Adipocyte (in vitro differentiated cells): Measurements from ENCODE around the gene PGC.

ENCODE experiments used
- DNase-seq: peaks from one replicate; pipeline ENCODE4 v3.0.0-alpha.2; 2015; ENCODE audit warnings: low read depth
- H3K27me3 ChIP-seq: replicated peaks from 2 replicates; pipeline ENCODE4 v1.7.0; 2013; ENCODE audit warnings: mild to moderate bottlenecking, low read length, moderate library complexity; ENCODE audit not compliant: control insufficient read depth, insufficient read depth
- H3K36me3 ChIP-seq: 2 replicates; pipeline ENCODE4 v1.7.0; 2013; ENCODE audit warnings: low read length, mild to moderate bottlenecking, moderate library complexity; ENCODE audit not compliant: control insufficient read depth, insufficient read depth, severe bottlenecking
- H3K4me1 ChIP-seq: 2 replicates; pipeline ENCODE4 v1.7.0; 2013; ENCODE audit warnings: mild to moderate bottlenecking, low read length, moderate library complexity; ENCODE audit not compliant: control insufficient read depth, insufficient read depth
- H3K4me3 ChIP-seq: 2 replicates; pipeline ENCODE4 v1.7.0; 2013; ENCODE audit warnings: mild to moderate bottlenecking, low read length, moderate library complexity
- H3K9ac ChIP-seq: 2 replicates; pipeline ENCODE4 v1.7.0; 2013; ENCODE audit warnings: mild to moderate bottlenecking, low read length, moderate library complexity
- H3K9me3 ChIP-seq: 2 replicates; pipeline ENCODE4 v1.7.0; 2013; ENCODE audit warnings: mild to moderate bottlenecking, low read length, moderate library complexity; ENCODE audit not compliant: control insufficient read depth

The PGC gene

GRCh38 chr6:41758641-41759035, 11.4 kb upstream of the PGC start:
- H3K9ac ChIP-seq, result no peak overlapping the region
- DNase-seq, result no peak
- peaks cover 34% of the 10 kb centered on the region for H3K27me3 ChIP-seq
- H3K36me3 ChIP-seq, result no peaks in the 10 kb centered on the region
- H3K9me3 ChIP-seq, result no peaks in the 10 kb centered on the region
- no peaks in the 10 kb centered on the region for H3K4me1 ChIP-seq
- H3K4me3 ChIP-seq, result no peak overlapping the region

- DNase-seq, result peak; percentile 12
Observed at GRCh38 chr6:41757931-41758640, 10.9 kb upstream of the PGC start.

GRCh38 chr6:41757271-41757670, 10.1 kb upstream of the PGC start:
- H3K36me3 ChIP-seq, result no peaks in the 10 kb centered on the region
- H3K27me3 ChIP-seq, result peaks cover 37% of the 10 kb centered on the region
- H3K9ac ChIP-seq, result no peak overlapping the region
- DNase-seq, result no peak
- no peaks in the 10 kb centered on the region for H3K4me1 ChIP-seq
- H3K4me3 ChIP-seq, result no peak overlapping the region
- no peaks in the 10 kb centered on the region for H3K9me3 ChIP-seq

More at GRCh38 chr6:41757931-41758640, 10.9 kb upstream of the PGC start:
- Histone ChIP-seq H3K9ac (no peak overlapping the region), H3K4me1 (no peaks in the 10 kb centered on the region), H3K4me3 (no peak overlapping the region), H3K9me3 (no peaks in the 10 kb centered on the region), H3K27me3 (peaks cover 37% of the 10 kb centered on the region), H3K36me3 (no peaks in the 10 kb centered on the region)

- Histone ChIP-seq H3K27me3 (peaks cover 37% of the 10 kb centered on the region), H3K4me3 (no peak overlapping the region), H3K9ac (no peak overlapping the region), H3K36me3 (no peaks in the 10 kb centered on the region), H3K4me1 (no peaks in the 10 kb centered on the region), H3K9me3 (no peaks in the 10 kb centered on the region)
- no peak for DNase-seq
Observed at GRCh38 chr6:41756354-41756753, 9.2 kb upstream of the PGC start.

- Histone ChIP-seq H3K9ac (no peak overlapping the region), H3K36me3 (no peaks in the 10 kb centered on the region), H3K9me3 (no peaks in the 10 kb centered on the region), H3K4me1 (no peaks in the 10 kb centered on the region), H3K27me3 (peaks cover 37% of the 10 kb centered on the region), H3K4me3 (no peak overlapping the region)
- no peak for DNase-seq
Observed at GRCh38 chr6:41755895-41756294, 8.7 kb upstream of the PGC start.

GRCh38 chr6:41750374-41750773, 3.2 kb upstream of the PGC start:
- DNase-seq, result no peak
- peaks cover 27% of the 10 kb centered on the region for H3K27me3 ChIP-seq
- no peak overlapping the region for H3K9ac ChIP-seq
- H3K4me1 ChIP-seq, result no peaks in the 10 kb centered on the region
- H3K36me3 ChIP-seq, result no peaks in the 10 kb centered on the region
- no peak overlapping the region for H3K4me3 ChIP-seq
- no peaks in the 10 kb centered on the region for H3K9me3 ChIP-seq

GRCh38 chr6:41748542-41748941, 1.3 kb upstream of the PGC start:
- Histone ChIP-seq H3K9me3 (no peaks in the 10 kb centered on the region), H3K27me3 (peaks cover 20% of the 10 kb centered on the region), H3K36me3 (no peaks in the 10 kb centered on the region), H3K9ac (no peak overlapping the region), H3K4me3 (no peak overlapping the region), H3K4me1 (no peaks in the 10 kb centered on the region)
- DNase-seq, result no peak

DNA sequence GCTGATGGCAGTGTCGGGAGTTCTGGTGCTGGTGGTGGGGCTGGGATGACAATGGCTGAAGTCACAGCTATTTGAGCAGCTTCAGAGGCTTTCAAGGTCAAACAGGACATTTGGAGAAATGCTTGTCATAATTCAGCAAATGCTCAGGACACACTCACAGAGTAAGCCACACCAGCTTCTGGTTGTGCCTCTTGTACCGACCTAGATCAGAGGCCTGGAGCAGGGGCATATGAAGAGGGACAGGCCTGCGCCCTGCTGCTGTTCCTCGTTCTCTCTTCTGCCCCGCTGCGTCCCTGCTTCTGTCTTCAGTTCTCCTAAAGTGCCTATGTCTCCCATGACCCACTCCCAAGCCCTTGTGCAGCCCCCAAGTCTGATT, 893 bp upstream of the PGC start:
- Histone ChIP-seq H3K4me1 (no peaks in the 10 kb centered on the region), H3K4me3 (no peak overlapping the region), H3K9me3 (no peaks in the 10 kb centered on the region), H3K9ac (no peak overlapping the region), H3K27me3 (peaks cover 17% of the 10 kb centered on the region), H3K36me3 (no peaks in the 10 kb centered on the region)
- DNase-seq, result no peak

DNA sequence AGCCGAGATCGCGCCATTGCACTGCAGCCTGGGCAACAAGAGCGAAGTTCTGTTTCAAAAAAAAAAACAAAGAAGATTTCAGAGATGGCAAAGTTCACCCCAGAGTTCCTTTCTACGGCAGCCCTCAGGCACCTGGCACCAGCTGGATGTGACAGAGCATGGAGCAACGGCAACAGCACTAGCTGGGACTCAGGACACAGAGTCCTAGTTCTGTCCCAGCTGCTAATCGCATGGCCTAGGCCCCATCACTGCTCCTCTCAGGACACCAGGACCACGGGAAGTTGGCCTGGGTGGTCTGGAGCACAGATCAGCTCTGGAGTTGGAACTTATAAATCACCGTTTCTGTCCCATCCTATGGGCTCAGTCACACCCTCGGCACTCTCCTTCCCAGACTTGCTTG, 1.1 kb downstream of the PGC start:
- H3K36me3 ChIP-seq, result no peaks in the 10 kb centered on the region
- DNase-seq, result no peak
- peaks cover 17% of the 10 kb centered on the region for H3K27me3 ChIP-seq
- H3K4me3 ChIP-seq, result no peak overlapping the region
- H3K4me1 ChIP-seq, result no peaks in the 10 kb centered on the region
- H3K9ac ChIP-seq, result no peak overlapping the region
- H3K9me3 ChIP-seq, result no peaks in the 10 kb centered on the region

DNA sequence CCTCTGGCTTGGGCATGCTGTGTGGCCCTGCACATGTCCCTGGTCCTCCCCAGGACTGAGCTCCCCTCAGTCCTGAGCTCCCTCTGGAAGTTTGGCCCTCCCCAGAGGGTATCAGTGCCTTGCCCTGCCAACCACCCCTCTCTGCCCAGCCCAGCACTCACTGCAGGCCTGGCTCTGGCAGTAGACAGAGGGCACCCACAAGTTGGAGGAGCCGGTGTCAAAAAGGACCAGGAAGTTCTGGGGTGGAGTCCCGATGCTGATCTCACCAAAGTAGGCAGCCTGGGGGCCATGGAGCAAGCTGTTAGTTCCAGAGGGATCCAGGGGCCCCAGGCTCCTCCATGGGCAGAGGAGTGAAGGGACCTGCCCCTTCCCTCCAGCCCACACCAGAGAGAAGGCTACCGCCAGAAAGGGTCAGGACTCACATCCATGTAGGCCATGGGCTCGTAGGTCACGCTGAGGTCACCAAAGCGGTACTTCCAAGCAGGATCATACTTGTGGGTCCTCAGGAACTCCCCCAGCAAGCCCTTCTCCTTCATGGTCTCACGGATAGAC, 2.9 kb downstream of the PGC start:
- Histone ChIP-seq H3K36me3 (no peaks in the 10 kb centered on the region), H3K27me3 (peaks cover 25% of the 10 kb centered on the region), H3K9me3 (no peaks in the 10 kb centered on the region), H3K4me1 (no peaks in the 10 kb centered on the region), H3K9ac (no peak overlapping the region), H3K4me3 (no peak overlapping the region)
- no peak for DNase-seq

GRCh38 chr6:41743406-41744235, 3.6 kb downstream of the PGC start:
- peaks cover 25% of the 10 kb centered on the region for H3K27me3 ChIP-seq
- H3K9ac ChIP-seq, result no peak overlapping the region
- H3K4me1 ChIP-seq, result no peaks in the 10 kb centered on the region
- no peaks in the 10 kb centered on the region for H3K9me3 ChIP-seq
- H3K4me3 ChIP-seq, result no peak overlapping the region
- no peaks in the 10 kb centered on the region for H3K36me3 ChIP-seq
- DNase-seq, result no peak
